Activated T-helper 1 cell treated with Interleukin-2 at 50 U/mL for 16 hours (primary cell): Measurements from ENCODE around the gene MTM1.

Source experiments
- DNase-seq: peaks from one replicate; pipeline ENCODE4 v3.0.0-alpha.2; 2020; ENCODE audit warnings: low read depth

MTM1 gene

DNA sequence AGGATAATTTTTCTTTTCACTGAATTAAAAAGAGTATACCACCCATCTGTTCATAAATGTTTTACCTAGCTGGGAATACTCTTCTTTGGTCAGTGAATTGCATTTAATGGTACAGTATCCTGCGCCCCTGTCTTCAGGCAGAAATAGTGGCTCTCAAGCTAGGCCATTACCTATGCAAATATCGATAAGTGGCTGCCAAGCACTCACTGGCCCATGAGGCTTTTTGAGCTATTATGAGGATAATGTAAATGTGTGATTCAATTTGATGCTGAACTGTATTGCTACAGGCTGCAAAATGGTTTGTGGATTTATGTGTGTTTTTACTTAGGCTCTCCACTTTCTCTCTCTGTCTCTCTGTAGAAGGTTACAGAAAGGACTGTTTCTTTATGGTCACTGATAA lies 94.7 kb downstream of the MTM1 start:
- DNase-seq: no peak

DNA sequence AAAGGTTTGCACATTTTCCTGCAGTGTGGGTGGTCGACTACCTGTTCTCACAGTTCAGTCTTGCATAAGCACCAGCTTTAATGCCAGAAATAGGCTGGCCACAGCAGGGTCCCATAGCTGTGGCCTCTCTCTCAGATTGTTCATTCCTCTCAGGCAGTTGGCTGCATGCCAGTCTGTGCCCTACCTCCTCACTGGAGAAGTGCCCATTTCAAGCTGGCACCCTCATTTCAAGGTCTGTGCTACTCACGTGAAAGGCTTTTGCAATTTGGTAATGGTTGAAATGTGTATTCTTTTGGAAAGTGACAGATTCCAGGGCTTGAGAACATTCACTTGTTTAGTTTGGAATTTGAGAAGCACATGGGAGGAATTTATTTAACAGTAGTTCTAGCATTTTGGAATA lies 95.9 kb downstream of the MTM1 start:
- DNase-seq: no peak

DNA sequence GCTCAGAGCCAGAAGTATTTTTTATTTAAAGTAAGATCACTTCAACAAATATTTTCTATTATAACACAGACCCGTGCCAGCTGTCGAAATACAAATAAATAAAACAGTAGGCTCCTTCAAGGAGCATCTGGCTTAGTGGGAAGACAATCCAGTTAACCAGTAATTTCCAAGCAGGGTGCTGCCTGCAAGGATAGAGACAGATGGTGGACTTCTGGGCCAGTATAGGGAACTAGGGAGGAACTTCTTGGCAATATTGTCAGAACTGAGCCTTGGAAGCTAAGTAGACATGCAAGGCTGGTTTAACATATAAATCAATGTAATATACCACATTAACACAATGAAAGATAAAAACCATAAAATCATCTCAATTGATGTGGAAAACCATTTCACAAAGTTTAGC lies 107.8 kb downstream of the MTM1 start:
- DNase-seq: no peak

DNA sequence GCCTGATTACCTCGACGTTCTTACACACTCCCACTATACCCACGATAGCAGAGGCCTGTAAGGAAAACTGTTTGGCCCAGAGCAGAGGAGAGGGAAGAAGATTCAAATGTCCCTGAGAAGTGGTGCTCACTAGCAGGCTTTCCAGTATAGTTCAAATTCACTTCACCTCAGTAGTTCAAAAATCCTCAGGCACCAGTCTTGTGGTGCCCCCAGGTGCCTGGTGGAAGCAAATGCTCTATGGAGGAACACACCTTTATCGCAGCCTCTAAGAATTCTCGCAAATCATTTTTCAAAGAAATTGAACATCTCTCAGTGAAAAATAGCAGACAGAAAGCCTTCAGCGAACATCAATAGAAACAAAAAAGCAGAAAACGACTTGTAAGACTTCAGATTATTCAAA lies 112.6 kb downstream of the MTM1 start:
- no peak for DNase-seq

DNA sequence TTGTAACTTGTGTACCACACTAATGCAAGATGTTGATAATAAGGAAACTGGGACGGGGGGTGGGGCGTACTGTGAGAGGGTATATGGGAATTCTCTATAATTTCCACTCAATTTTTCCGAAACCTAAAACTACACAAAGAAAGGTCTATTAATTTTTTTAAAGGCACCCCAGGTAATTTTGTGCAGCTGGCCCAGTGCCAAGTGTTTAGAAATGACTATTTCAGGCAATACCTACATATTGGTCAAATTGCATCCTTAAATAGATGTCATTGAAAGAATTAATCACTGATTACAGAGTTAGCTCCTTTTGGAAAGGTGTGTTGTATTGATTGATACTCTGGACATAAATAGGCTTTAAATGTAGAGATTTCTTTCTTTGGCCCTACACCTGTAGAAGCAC lies 114.7 kb downstream of the MTM1 start:
- no peak for DNase-seq

DNA sequence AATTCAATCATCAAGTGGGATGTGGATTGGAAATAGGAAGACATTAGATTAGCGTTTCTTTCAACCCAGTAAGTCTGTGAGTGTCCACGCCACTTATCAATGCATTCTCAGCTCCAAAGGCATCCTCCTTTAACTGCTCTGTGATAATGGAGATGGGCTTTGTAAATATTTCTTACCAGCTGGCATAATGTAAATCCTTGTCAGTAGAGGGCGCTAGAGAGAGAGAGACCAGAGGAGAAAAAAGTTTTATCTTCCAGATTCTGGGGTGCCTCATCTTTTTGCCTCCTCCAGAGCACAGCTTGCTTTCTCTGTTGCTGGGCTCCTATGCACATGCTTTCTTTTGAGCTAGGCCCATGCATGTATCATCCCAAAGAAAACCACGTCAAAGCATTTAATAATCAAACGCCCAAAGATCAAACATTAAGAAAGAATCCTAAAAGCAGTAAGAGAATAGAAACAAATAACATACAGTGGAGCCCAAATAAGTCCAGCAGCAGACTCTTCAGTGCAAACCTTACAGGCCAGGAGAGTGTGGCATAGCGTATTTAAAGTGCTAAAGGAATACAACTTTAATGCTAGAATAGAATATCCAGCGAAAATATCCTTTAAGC lies 115.2 kb downstream of the MTM1 start:
- no peak for DNase-seq

DNA sequence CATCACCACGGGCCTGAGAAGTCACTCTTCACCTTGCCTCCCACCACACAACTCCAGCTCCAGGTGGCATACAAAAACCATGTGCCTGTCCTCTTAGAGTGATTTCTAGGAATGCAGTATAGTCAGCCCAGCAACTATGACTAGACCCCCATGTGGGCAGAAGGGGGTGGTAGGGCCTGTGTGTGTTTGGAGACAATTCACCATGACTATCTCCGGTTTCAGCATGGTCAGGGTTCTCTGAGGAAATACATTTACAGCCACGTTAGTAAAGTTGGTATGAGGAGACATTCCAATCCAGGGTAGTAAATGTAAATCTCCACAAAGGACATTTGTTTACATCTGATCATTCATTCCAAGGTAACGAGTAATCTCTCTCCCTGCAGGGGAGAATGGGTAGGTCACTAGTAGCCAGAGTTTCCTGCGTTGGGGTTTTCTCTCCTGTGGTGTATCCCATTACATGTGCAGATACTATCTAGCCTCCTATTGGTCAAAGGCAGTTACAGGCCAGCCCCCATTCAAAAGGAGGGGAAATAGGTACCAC lies 120.6 kb downstream of the MTM1 start:
- no peak for DNase-seq

DNA sequence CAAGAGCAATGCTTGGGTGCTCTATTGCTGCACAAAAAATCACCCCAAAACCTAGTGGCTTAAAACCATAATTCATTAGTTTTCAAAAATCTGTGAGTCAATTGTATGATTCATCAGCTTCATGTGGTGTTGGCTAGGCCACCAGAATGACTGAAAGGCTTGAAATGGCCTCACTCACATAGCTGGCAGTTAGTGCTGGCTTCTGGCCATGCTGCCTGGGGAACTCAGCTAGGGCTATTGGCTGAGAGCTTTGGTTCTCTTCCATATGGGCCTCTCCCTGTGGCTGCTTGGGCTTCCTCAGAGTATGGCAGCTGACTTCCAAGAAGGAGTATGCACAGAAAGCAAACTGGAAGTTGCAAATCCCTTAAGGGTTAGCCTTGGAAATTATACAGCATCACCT lies 121.7 kb downstream of the MTM1 start:
- no peak for DNase-seq

DNA sequence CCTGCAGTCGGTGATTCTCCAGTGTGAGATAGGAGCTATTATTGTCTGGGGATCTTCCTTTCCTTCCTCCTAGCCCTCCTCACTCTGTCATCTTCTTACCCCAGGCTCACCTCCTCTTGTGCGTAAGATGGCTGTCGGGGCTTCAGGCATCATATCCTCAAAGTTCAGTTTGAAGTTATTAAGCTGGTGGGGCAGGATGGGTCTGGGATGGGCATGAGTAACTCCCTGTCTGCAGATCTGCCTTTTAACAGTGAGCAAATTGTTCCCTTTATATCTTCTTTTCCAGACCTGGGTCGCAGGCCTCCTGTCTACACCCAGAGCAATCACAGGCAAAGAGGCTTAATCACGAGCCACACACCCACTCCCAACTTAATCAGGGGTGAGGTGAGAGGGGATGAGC lies 123.9 kb downstream of the MTM1 start:
- DNase-seq: no peak

DNA sequence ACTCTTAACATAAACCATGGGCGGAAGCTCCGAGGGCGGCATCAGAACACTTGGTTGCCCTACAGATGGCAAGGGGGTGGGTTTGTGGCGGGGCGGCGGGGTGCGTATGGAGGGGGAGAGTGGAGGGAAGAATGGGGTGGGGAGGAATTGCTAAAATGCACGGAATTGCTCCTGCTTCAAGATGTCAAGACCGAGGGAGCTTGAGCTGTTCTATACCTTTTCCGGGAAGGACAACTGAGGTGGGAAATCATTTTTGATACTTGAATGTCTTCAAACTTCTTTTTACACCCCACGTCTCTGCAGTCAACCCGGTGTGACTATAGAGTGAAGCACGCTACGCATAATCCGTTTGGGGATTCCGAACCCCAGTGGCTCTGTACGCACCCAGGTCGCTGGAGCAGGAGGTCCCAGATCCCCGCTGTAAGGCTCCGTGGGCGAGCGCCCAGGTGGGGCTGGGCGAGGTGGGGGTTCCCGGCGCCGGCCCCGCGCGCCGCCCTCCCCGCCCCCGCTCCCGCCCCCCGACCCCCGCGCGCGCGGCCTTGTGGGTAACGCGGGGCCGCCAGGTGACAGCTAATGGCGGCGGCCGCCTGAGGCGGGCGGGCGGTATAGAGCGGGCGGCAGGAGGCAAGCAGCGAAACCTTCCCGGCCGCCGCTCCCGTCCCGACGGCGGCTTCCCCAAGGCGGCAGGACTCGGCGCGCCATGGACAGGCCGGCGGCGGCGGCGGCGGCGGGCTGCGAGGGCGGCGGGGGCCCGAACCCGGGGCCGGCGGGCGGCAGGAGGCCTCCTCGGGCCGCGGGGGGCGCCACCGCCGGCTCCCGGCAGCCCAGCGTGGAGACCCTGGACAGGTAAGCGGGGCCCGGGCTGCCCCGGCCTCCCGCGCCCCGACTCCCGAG lies 124.7 kb downstream of the MTM1 start, which contains the start of gene MTMR1:
Gene MTMR1 (plus strand): TSS at position 566 of the 894 bp plus-strand sequence. CDS start 135 bp downstream, at position 701.
- peak; percentile 40 for DNase-seq

DNA sequence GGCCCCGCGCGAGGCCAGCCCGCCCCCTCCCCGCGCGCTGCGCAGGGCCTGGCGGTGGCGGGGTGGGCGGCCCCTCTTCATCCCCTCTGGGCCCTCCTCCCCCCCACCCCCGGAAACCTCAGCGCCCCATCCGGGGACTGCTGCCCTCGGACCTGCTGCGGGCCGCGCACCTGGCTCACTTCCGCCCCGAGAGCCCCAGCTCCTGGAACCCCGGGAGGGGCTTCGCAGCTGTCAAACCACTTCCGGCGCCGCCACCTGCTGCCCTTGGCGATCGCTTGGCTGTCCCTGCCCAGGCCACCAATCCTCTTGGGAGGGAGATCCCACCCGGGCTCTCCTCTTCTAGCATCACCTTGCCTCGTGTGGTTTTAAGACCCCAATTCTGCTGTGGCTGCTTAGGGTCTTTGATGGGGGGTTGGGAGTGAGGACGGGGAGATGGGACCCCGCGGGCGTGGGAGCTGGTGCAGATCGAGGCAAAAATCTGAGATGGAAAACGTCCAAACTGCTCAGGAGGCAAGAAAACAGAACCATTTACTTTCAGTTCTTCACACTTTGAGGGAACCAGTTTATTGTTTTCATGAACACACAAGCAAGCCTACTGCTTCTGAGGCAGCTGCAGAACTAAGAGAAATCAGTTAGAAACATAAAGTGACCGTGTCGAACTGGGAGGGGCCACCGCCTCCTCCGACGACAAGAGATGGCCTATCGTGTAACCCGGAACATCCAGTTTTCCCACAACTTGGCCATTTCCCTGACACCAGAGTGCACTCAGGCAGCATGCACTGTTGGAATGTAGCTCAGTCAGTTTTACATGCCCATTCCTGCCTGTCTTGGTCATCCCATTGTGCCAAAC lies 125.5 kb downstream of the MTM1 start:
- DNase-seq: peak; percentile 65

DNA sequence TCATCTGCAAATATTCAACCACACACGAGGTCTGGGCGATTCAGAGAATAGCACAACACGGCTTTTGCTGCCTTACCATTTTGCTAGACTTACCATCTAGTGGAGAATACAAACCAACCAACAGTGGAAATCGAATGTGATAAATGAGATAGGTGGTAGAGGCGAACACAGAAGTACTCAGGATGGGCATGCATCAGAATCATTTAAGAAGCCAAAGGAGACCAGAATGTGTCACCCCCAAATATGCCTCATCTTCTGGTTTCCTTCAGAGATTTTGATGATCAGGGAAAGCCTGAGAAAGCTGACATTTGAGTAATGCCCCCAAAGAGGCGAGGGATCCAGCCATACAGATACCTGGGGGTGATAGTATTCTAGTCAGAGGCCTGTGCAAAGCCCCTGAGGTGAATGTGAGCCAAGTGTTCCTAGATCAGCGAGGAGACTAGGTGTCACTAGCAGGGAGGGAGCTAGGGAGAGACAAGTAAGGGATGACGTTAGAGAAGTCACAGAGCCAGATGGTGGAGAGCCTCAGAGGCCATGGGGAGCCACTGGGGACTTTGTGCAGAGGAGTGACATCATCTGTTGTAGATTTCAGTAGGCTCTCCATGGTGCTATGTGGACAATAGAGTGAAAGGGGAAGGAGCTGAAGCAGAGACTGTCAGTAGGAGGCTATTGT lies 126.5 kb downstream of the MTM1 start:
- DNase-seq: no peak

DNA sequence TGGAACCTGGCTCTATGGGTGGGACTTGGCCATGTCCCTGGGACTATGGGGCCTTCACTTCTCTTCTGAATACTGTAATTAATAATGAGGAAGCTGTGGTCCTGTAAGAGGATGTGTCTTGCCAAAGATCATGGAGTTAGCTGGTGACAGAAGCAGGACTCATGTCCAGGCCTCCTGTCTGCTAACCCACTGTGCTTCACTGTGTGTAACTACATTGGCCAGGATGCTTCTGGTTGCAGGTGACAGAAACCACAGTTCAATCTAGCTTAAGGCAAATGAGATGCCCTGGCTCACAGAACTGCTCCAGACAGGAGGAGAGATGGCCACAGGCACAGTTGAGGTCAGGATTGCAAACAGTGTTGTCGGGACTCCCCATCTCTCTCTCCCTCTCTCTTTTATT lies 127.9 kb downstream of the MTM1 start:
- no peak for DNase-seq

DNA sequence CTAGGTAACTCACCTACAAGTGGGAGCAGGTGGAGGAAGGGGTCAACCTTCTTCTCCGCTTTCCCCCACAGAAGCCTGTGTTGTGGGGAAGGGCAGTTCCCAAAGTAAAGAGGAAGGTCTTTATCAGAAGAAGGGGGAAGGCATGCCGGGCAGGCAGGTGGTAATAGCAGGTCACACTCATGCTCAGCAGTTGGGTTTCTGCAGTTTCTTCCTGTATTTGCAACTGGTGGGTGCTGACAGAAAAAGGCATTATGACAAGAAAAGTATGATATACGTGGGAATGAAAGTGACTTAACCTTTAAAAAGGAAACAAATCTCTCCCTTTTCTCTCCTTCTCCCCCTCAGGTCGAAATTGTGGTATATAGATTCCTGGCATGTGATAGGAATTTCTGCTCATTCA lies 128.4 kb downstream of the MTM1 start:
- no peak for DNase-seq

DNA sequence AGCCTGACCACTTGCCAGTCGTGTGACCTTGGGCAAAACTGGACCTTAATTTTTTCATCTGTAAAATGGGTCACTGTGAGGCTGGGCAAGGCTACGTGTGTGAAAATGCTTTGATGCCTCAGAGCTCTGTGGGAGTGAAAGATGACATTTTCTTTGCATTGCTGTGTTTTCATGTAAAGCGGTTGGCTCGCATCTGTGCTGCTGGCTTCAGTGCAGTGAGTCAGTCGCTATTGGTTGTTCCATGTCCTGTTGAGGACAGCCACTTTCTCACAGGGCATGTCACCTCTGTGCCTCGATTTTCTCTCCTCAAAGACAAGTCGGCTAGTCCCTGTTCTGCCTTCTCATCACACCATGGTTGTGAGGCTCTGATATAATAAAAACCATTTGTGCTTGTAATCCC lies 129.2 kb downstream of the MTM1 start:
- no peak for DNase-seq

DNA sequence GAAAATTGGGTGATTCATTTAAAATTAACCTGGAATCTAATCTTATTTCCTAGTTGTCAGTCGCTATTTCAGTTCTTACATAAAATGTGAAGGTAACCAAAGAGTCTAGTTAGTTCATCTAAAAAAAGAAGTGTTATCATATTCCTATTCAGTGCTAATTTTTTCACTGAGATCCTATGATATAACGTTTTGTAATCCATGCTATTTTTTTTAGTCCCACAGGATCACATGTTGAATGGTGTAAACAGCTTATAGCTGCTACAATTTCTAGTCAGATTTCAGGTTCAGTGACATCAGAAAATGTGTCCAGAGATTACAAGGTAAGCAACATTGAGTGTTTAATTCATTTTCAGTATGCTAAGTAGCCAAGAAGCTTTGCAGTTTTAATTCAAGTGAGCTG lies 130.6 kb downstream of the MTM1 start:
- no peak for DNase-seq

DNA sequence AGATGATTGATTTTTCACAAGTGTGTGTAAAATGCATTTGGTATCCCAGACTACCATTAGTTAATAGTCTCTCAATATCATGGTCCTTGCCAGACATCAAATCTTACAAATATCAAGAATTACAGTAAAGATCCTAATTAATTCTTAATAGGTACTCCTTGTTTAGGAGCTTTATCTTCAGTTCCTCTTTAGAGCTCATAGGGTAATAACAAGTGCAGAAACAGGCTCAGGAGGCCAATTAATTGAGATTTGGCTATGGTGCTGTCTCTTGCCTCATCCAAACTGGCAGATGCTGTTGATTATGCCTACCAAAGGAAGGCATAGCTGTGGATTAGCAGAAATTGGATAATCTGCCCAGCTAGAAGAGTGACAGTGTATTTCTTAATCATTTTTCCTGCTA lies 131.7 kb downstream of the MTM1 start:
- DNase-seq: no peak

DNA sequence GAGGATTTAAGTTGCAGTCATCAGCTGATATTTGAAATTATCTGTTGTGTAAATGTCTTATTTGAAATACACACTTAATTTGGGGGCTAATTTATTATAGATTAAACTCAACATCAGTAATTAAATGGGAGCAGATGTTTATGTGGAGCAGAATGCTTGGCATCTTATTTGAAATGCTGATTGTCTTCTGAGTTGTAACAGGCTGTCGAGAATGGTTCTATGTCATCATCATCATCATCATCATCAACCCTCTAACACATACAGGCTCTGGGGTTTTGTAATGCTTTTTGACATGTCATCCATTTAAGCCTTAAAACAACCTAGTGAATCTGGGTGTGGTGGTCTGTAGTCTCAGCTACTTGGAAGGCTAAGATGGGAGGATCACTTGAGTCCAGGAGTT lies 133.0 kb downstream of the MTM1 start:
- no peak for DNase-seq

DNA sequence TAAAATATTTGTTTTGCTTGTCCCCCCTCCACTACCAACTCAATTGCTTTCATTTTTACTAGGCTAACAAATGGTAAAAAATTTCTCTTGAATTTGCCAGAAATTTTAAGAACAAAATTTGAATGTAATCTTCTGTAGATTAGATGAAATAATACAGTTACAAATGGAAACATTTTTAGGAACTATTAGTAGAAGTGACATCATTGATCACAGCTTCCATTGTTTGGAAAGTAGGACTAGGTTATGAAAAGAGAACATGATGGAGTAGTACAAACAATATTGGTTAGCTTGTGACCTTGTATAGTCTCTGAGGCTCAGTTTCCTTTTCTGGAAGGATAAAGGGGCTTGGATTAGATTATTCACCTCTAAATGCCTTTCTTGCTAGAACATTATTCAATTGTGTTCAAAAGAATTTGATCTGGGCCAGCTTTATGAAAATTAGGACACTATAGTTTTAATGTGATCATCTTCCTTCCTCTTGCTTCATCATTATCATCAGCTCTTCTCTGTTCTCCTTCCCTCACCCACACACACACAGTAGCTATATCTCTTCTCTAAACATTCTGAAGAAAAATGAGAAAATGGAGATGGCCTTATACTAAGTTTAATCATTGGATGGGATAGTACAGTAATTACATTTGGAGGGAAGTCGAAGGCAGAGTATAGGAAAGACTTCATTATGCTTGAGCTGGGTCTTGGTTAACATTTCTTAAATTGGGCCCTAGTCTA lies 134.7 kb downstream of the MTM1 start:
- no peak for DNase-seq

DNA sequence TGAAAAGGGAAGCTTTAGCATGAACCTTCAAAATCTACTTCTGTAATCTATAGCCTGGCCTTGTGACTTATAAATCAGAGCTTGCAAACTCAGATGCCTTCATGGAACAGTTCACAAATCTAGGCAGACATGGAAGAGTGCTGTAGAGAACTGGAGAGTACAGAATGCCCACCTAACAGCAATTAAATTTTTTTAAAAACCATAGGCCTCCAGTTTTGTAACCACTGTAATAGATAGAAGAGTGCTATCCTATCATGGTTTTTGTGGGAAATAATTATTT lies 135.2 kb downstream of the MTM1 start:
- no peak for DNase-seq

DNA sequence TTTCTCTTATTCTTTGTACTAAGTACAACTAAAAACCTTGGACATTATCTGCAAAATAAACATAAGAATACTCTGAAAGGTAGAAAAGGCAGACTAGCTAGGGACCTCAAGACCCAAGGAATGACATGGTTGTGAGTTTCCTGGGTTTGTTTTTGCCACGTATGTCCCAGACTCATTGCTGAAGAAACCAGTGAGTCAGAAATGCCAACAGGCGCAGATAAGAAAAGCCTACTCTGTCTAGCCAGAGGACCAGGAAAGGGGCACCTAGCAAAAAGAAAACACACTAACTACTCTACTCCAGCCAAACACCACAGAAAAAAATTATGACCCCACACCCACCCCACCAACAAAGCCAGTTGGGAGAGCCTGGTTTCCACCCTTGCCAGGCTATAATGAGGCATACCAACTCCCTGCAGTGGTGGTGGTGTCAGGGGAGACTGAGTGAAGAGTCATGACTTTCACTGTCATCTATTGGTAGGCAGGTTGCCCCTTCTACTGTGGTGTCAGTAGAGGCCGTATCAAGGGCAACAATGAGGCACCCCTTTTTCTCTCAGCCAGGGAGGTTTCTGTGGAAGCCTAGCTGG lies 135.7 kb downstream of the MTM1 start:
- no peak for DNase-seq
